ENCODE results near the gene PFAS.

- TF ChIP-seq STAT1 (IDR thresholded peaks at IDR 0.05; ENCODE audit: unreplicated experiment) (no peak), CTCF (conservative IDR thresholded peaks at IDR 0.05; ENCODE audit: low read depth in 2 of 2) (no peak), REST (IDR thresholded peaks at IDR 0.05; ENCODE audit: unreplicated experiment) (no peak), POLR2AphosphoS5 (IDR thresholded peaks at IDR 0.05; ENCODE audit: low read depth) (no peak), ETS1 (IDR thresholded peaks at IDR 0.05) (no peak), CREB1 (CRISPR knock-in tag; IDR thresholded peaks at IDR 0.05; ENCODE audit: low read depth) (no peak), JUNB (IDR thresholded peaks at IDR 0.05; ENCODE audit: unreplicated experiment) (no peak), EZH2 (IDR thresholded peaks at IDR 0.05; ENCODE audit: low read depth, unreplicated experiment) (no peak), ZNF331 (CRISPR knock-in tag; IDR thresholded peaks at IDR 0.05; ENCODE audit: low read depth) (no peak)
Measured at GRCh38 chr17:8274816-8275215, 25.7 kb downstream of the PFAS start.

Measured in GM23338 (cell line).